D721Med (cell line): Measurements from ENCODE around the gene MRPL16.

Source experiments
- DNase-seq: peaks from one replicate; pipeline ENCODE4 v3.0.0; 2011; ENCODE audit warnings: low spot score; ENCODE audit not compliant: insufficient read length
- FAIRE-seq: peaks from 2 replicates; lab custom pipeline; 2011; peaks lifted over from hg19 to GRCh38; lab: Jason Lieb, UNC
- TF ChIP-seq, protein P1 (sequence below): IDR thresholded peaks from 2 replicates; pipeline ENCODE4 v1.5.1; 2012; ENCODE audit warnings: mild to moderate bottlenecking, control low read depth; ENCODE audit not compliant: insufficient read depth; ENCODE audit errors: missing control alignments

MRPL16 gene

DNA sequence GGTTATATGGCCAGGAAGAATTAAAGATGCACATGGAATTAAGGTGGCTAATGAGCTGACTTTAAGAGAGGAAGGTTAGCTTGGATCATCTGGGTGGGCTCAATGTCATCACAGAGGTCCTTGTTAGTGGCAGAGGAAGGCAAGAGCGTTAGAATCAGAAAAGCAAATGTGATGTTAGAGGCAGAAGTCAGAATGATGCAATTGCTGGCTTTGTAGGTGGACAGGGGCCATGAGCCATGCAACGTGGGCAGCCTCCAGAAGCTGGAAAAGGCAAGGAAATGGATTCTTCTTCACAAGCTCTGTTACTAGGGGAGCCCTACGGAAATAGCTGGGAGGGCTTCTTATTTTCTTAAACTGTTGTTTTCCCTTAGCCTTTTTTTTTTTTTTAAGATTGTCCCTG lies 37.0 kb upstream of the MRPL16 start:
- DNase-seq (no peak), FAIRE-seq (no peak)
- TF ChIP-seq, protein P1, sequence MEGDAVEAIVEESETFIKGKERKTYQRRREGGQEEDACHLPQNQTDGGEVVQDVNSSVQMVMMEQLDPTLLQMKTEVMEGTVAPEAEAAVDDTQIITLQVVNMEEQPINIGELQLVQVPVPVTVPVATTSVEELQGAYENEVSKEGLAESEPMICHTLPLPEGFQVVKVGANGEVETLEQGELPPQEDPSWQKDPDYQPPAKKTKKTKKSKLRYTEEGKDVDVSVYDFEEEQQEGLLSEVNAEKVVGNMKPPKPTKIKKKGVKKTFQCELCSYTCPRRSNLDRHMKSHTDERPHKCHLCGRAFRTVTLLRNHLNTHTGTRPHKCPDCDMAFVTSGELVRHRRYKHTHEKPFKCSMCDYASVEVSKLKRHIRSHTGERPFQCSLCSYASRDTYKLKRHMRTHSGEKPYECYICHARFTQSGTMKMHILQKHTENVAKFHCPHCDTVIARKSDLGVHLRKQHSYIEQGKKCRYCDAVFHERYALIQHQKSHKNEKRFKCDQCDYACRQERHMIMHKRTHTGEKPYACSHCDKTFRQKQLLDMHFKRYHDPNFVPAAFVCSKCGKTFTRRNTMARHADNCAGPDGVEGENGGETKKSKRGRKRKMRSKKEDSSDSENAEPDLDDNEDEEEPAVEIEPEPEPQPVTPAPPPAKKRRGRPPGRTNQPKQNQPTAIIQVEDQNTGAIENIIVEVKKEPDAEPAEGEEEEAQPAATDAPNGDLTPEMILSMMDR: no peak

DNA sequence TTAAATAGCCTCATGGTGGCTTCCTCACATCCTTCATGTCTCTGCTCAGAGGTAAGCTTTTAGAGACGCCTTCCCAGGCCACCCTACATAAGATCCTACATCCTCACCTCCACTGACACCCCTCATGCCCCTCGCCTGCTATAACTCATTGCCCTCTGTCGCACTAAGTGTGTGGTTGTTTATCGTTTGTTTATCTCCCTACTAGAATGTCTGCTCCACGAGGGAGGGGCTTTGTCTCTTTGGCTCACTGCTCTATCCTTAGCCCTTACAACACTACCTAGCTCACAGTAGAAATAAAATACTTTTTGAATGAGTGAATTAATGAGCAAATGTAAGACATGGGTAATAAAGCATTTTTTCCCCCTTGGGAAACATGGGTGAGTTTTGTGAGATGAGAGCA lies 36.0 kb upstream of the MRPL16 start:
- TF ChIP-seq, protein P1: no peak
- DNase-seq: no peak
- no peak for FAIRE-seq

DNA sequence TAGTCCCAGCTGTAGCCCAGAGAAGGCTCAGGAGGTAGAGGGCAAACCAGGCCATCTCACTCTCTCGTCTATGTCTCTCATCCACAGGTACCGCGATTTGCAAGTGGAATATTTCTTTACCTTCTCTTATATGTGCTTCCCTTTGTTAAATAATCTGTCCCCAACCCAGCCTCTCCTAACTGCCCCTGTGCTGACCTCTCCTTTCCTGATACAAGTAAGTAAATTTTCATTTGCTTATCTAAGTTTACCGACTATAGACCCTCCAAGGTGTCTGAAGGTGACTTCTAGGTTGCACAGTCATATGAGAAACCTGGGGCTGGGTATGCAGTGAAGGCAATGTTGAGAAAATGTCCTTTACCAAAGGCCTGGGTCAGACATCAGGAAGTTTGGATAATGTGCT lies 34.8 kb upstream of the MRPL16 start, which contains the start of gene CBLIF:
CBLIF (minus strand) TSS at position 101 of the 400 bp plus-strand sequence; CDS start at position 55, 46 bp downstream.
- no peak for DNase-seq
- FAIRE-seq: no peak
- TF ChIP-seq, protein P1: no peak

DNA sequence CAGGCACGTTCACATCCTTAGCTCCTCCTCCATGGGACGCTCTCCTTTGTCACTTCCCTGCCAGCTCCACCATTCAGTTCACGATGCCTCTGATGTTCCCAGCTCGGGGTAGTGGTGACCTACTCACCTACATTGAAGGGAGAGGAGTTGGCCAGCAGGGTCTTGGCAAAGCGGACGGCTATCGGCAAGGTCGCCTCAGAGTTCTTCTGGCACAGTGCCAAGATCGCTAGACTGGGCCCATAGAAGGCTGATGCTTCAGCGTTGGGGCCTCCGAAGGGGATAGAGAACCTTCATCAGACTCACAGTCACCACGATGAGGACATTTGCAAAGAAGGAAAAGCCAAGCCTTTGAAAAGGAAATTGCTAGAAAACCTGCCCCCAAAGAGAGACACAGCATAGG lies 31.7 kb upstream of the MRPL16 start:
- TF ChIP-seq, protein P1: no peak
- FAIRE-seq (no peak), DNase-seq (no peak)

DNA sequence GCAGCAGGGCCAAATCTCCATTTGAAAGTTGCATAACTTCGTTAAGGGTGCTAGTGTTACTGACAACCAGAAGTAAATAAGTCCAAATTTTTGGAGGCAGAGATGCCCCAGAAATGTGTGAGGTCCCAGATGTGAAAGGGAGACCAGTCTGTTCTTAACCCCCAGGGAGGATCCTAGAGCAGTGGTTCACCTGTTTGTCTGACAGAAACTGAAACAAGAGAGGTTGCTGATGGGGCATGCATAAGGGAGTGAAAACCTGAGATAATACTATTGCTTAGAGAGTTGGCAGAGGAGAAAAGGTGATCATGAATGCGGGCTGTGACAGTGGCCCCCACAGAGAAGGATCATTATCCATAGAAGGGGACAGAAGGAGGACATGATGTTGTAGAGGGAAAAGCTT lies 30.9 kb upstream of the MRPL16 start:
- TF ChIP-seq, protein P1: no peak
- FAIRE-seq: no peak
- no peak for DNase-seq

DNA sequence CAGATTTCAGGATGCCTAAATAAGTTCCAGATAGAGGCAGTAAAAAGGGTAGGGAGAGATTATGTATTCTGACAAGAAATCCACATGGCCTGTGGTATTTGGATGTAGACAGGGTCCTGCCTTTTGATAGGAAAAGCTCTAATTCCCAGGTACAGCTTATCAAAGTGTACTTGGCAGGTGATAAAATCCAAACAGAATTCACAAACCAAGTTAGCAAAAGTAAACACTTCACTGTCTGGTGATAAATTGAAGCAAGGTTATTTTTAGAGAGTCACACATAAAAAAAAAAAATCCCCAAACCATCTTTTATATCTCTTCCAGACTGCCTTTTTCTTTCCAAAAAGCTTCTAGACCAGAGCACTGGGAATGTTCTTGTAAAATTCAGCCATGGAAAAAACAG lies 29.0 kb upstream of the MRPL16 start:
- DNase-seq (no peak), FAIRE-seq (no peak)
- TF ChIP-seq, protein P1: no peak

DNA sequence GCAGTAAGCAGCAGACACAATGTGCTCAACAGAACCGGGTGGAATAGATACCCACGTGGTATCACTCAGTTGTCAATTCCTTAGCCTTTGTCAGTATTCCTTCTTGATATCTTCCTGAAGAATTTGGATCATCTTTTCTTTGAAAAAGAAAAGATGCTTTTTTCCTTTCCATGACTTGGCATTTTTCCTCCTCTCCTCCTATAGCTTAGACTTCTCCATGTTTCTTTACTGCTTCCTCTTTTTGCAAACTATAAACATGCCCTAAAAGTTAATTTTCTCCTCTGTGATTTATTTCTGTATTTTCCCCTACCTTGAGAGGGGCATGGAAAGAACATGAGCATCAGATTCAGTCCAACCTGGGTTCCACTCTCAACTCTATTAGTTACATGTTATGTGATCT lies 23.0 kb upstream of the MRPL16 start:
- no peak for FAIRE-seq
- DNase-seq: no peak
- TF ChIP-seq, protein P1: no peak
